DMS79 (cell line): ENCODE measurements around the gene POTEH.
"Not testable (repeated sequence)": the region's sequence is repeated elsewhere in the genome, so short reads cannot be mapped to it uniquely, and the experiment has no call there.

Source experiments
- DNase-seq: peaks from one replicate; lab custom pipeline; 2025; lab: John Stamatoyannopoulos, UW

Gene POTEH

DNA sequence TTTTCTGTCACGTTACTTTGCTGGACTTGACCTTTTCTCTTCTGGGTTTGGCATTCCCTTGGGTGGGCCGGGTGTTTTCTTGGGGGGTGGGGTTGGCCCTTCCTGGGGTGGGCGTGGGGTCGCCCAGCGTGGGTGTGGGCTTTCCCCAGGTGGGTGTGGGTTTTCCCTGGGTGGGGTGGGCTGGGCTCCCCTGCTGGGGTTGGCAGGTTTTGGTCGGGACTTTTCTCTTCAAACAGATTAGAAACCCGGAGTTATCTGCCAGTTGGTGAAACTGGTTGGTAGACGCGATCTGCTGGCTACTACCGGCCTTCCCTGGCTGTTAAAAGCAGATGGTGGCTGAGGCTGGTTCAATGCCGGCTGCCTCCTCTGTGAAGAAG lies at the start of gene POTEH:
Gene POTEH, plus strand, starts transcription at position 278 of the 377 bp plus-strand sequence. Its CDS starts 52 bp downstream, at position 330.
- DNase-seq: not testable (repeated sequence)

DNA sequence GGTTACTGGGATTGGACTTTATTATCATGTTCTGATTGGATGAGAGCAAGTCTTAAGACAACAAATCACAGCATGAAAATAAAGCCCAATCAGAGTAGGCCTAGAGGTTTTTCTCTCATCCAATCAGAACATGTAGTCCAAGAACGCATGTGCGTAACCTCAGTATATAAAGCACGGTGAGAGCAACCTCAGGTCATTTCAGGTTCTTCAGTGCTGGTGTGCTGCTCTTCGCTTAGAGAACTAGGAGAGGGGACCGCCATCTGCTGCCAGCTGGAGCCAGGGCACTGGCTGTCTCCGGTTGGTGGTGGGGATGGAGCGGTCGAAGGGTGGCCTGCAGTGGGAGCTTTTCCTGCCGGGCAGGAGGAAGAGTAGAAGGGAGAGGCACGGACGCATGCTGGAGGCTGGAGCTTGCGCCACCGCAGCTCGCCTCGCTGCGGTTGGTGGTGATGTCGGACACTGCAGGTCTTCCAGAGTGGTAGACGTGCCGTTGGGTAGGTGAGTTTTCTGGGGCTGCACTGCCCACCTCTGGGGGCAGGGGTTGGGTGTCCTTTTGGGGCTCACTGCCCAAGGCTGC lies 47.5 kb upstream of the POTEH start:
- DNase-seq: not testable (repeated sequence)

DNA sequence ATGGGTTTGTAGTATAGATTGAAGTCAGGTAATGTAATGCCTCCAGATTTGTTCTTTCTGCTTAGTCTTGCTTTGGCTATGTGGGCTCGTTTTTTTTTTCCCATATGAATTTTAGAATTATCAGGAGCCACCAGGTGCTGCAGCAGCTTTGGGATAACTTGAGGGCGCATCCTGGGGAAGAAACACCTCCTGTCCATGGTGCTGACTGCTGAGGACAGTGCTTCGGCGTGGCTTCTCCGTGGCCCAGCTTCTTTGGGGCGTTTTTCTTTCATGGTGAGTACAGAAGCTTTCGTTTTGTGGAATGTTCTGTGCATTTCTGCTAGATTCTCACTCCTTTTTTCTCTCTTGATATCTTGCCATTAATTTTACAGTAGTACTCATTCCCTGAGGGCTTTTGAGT lies 37.9 kb upstream of the POTEH start:
- not testable (repeated sequence) for DNase-seq

DNA sequence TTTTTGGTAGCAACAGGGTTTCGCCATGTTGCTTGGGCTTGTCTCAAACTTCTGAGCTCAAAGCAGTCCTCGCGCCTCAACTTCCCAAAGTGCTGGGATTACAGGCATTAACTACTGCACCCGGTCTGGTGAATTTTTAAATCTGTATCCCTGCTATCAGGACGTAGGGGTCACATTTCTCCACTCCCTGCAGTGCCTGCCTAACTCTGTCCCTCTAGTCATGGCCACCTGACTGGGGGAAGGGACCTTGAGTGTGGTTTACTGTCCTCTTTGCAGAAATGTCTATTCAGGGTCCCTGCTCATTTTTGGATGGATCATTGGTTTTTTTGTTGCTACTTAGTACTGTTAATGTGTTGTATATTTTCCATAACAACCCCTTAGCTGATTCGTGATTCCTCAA lies 37.1 kb upstream of the POTEH start:
- not testable (repeated sequence) for DNase-seq

DNA sequence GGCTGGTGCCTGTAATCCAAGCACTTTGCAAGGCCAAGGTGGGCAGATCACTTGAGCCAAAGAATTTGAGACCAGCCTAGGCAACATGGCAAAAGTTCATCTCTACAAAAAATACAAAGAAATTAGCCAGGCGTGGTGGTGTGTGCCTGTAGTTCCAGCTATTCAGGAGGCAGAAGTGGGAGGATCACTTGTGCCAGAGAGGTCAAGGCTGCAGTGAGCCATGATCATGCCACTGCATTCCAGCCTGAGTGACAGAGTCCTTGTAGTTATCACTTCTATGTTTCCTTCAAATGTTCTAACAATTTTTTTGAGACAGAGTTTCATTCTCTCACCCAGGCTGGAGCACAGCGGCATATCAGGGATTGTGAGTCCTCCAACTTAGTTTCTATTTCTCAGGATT lies 36.6 kb upstream of the POTEH start:
- not testable (repeated sequence) for DNase-seq

DNA sequence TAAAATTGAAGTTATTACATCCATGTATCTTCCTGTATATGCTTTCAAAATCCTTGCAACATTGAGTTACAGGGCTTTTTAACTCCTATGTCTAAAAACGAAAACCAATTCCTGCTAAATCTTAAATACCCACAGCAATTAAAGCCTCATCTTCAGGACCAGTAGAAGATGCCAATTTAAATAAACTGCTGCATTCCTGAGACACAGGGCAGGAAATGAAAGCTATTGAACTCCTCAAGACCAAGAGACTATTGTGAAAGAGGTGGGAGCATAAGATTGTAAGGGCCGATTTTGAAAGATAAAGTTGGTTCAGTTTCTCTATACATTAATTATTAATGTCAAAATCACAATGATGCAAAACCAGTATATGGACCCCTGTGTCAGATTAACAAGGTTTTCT lies 28.7 kb upstream of the POTEH start:
- DNase-seq: not testable (repeated sequence)

DNA sequence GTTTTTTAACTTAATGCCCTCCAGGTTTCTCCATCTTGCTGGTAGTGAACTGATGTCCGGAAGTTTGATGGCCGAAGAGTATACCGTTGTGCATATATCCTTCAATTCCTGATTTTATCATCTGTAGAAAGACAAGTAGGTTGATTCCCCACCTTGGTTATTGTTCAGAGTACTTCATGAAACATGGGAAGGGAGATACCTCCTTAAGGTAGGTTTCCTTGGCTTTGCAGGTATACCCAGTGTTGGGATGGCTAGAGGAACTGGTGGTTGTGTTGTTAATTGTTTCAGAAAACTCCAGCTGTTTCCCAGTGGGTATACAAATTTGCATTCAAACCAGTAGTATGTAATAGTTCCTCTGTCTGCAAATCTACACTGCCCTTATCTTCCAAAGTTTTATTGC lies 25.1 kb upstream of the POTEH start:
- not testable (repeated sequence) for DNase-seq

DNA sequence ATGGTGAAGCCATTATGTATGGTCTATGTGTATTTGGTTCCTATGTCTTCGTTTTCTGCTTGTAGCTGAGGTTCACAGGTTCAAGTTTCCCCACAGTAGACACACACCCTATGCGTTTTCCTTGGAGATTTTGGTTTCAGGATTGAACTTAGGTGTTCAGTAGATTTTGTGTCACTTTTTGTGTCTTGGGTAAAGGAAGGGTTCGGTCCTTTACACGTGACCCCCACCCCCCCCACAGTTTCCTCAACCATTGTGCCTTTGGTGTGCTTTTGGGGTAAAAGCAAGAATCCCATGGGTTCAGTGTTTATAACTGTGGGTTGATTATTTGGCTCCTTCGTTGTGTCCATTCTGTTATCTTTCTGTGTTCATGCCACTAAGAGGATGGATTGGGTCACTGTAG lies 24.3 kb upstream of the POTEH start:
- DNase-seq: not testable (repeated sequence)

DNA sequence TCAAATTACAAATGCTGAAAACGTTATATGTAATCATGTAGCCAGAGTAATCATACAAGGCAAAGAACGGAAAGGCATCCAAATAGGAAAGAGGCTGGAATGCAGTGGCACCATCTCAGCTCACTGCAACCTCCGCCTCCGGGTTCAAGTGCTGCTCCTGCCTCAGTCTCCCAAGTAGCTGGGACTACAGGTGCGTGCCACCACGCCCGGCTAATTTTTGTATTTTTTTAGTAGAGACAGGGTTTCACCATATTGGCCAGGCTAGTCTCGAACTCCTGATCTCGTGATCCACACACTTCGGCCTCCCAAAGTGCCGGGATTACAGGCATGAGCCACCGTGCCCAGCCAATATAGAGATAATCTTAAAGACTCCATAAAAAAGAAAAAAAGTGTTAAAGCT lies 20.4 kb upstream of the POTEH start:
- DNase-seq: not testable (repeated sequence)

DNA sequence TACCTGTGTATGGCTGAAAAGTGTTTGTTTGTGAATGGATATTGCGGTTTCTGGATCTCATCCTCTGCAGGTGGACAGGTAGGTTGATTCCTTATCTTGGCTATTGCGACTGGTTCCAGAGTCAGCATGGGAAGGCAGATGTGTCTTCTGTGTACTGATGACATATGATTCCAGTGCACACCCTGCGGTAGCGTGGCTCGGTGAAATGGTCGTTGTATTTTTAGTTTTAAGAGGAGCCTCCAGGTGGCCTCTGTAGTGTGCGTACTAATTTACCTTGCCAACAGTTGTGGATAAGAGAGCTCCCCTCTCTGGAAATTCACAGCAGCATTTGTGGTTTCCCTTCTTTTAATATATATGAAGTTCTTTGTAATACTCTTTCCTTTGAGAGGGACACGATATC lies 10.1 kb upstream of the POTEH start:
- DNase-seq: not testable (repeated sequence)

DNA sequence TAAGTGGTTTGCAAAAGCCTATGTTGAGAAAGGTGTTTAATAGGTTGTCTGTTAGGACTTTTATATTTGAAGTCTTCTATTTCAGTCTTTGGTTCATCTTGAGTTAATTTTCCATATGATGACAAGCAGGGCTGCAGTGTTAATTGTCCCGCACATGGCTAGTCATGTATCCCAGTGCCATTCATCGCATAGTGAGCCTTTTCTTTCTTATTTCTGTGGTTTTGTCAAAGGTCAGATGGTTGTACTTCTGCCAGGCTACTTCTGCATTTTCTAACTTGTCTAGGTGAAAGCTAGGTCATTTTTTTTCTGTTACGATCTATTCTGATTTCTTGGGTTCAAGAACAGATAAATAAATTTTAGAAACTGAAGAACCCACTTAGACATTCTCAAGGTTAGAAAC lies 5.7 kb upstream of the POTEH start:
- DNase-seq: not testable (repeated sequence)

DNA sequence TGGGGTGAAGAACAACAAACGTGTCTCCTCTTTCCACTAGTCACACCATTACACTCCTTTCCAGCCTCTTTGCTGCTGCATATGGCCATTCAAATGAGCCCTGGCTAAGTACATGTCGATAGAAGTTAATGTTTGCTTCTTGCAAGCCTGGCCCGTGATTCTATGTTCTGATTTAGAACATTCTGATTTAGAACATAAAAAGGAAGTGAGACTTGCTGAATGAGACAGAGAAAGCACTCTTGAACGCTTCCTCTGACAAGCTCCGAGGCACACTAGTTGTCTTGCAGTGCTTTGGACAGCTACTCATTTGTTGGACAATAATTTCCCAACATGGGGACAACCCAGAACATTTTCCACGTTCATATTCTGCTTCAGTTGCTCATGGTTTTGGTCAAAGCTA lies 5.1 kb upstream of the POTEH start:
- not testable (repeated sequence) for DNase-seq

DNA sequence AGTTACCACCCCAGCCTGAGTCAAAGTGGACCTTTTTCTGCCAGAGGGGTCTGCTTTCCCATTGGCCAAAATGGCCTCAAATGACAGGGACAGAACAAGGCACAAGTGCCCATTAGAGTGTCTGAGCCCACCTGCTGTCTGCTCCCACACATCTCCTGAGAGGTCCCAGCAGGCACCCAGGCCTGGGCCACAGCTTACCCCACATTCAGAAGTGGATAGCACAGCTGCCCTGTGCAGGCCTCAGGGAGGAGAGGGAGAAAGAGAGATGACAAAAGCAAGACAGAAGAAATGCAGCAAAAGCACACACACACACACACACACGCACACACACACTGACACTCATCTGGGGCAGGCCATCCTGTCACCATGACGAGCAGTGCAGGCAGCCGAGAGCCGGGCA lies 4.2 kb upstream of the POTEH start:
- not testable (repeated sequence) for DNase-seq

DNA sequence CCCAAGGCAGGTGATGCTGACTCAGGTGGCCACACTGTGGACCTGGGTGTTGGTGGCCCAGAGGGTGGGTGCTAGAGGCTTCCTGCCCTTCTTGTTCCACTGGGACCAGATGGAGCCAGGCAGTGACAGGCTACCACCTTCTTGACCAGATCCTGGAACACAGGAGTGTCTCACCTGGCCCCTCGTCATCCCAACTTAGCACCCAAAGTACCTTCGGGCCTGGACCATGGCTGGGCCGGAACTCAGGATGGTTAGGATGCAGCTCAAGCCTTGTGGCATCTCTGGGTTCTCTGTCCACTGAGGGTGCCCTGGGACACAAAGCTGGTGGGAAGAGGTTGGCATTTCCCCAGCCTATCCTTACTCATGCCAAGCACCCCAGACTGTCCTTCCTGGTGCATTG lies 2.7 kb upstream of the POTEH start:
- DNase-seq: not testable (repeated sequence)

DNA sequence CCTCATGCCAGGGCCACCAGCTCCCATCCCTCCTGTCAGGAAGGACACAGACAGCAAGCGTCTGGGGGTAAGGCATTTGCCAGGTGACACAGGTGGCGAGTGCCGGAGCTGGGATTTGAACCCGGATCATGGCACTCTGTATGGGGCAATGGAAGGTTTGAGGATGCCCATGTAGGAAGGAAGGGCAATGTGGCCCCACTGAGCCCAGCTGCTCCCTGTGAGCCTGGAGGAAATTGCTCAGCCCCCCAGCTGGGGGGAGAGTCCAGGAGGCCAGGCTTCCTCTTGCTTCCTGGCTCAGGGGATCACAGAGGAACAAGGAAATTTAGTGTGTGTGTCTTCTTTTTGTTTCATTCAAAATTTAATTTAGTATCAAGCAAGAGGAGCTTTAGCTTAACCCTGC lies 2.1 kb upstream of the POTEH start:
- DNase-seq: not testable (repeated sequence)

DNA sequence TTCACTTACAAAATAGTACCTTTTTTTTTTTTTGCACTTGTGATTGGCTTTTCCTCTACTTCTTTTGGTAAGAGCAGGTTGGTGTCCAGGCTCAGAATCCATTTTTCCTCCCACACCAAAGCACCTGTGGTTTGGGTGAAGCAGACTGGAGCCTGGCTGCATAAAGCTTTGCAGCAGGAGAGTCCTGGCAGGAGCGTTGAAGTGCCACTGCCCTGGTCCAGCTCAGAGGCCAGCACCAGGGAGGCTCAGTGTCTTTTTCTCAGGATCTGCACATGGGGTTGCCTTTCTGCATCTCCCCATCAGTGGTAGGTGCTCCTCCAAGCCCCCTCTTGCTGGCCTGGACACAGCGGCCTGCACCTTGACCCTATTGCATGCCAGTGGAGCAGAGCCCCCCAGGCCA lies 1.7 kb upstream of the POTEH start:
- not testable (repeated sequence) for DNase-seq

DNA sequence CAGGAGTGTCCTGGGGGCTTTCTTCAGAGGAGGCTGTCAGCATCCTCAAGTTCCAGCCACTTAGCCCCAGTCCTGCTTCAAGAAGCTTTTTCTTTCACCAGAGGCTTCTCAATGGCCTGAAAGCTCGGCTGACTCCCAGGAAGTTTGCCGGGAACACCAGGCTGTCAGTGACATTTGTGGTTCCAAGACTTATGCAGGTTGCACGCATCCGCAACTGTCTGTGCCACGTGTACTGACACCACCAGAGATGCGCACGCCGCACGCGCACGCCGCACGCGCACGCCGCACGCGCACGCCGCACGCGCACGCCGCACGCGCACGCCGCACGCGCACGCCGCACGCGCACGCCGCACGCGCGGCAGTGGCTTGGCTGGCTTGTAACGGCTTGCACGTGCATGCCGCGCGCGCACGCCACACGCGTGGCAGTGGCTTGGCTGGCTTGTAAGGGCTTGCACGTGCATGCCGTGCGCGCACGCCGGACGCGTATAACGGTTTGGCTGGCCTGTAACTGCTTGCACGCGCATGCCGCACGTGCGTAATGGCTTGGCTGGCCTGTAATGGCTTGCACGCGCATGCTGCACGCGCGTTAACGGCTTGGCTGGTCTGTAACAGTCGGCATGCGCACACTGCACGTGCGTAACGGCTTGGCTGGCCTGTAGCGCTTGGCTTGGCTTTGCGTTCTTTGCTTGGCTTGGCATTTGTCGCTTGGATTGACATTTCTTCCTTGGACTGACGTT lies 646 bp upstream of the POTEH start:
- not testable (repeated sequence) for DNase-seq

DNA sequence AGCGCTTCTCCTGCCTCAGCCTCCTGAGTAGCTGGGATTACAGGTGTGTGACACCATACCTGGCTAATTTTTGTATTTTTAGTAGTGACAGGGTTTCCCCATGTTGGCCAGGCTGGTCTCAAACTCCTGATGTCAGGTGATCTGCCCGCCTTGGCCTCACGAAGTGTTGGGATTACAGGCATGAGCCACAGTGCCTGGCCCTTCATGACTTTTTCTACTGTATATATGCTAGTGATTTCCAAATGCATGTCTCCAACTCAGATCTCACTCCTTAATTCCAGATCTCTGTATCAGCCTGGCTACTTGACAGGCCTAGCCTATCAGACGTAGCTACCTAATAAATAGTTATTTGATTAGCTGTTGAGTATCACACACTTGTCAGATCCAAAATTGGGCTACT lies 23.8 kb downstream of the POTEH start:
- not testable (repeated sequence) for DNase-seq

DNA sequence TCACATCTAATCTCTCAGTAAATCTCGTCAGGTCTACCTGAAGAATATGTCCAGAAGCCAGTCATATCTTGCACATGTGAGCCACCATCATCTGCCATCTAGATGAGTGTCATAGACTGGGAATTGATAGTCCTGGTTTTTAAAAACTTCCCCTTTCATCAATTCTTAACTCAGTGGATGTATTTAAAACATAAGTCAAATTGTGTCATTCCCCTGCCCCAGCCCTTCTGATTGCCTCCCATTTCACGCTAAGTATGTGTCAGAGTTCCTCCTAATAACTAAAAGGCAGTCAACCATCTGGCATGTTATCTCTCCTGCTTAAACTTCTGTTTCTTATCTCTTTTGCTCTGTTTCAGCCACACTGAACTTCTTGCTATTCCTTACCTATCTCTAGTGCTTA lies 24.3 kb downstream of the POTEH start:
- DNase-seq: not testable (repeated sequence)

DNA sequence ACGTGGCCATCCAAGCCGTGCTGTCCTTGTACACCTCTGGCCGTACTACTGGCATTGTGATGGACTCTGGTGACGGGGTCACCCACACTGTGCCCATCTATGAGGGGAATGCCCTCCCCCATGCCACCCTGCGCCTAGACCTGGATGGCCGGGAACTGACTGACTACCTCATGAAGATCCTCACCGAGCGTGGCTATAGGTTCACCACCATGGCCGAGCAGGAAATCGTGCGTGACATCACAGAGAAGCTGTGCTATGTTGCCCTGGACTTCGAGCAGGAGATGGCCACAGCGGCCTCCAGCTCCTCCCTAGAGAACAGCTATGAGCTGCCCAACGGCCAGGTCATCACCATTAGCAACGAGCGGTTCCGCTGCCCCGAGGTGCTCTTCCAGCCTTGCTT lies 32.1 kb downstream of the POTEH start:
- not testable (repeated sequence) for DNase-seq

DNA sequence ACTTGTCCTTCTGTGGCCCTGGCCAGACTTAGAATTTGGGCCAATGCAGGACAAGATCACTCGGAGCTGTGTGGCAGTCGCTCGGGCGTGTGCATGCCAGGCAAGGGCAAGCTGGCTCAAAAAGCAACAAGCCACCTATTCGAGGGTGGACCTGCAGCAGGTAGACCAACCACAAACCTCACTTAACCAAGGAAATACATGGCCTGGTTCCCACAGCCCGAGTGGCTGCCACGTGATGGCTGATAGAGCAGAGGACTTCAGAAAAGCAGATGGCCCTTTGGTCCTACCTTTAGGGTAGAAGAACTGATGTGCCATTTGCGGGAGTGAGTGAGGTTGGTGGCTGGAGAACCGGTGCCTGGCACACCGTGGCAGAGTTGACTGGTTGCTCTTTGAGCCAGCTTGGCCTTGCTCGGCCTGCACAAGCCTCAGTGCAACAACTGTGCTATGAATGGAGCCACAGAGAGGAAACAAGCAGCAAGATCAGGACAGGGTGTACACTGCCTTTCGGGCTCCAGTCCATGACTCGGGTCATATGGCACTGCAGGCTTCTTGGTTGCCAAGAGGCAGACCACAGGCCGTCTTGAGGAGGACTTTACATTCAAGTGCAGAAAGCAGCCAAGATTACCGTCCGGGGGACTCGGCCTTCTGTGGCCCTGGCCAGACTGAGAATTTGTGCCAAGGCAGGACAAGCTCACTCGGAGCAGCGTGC lies 39.5 kb downstream of the POTEH start:
- not testable (repeated sequence) for DNase-seq

DNA sequence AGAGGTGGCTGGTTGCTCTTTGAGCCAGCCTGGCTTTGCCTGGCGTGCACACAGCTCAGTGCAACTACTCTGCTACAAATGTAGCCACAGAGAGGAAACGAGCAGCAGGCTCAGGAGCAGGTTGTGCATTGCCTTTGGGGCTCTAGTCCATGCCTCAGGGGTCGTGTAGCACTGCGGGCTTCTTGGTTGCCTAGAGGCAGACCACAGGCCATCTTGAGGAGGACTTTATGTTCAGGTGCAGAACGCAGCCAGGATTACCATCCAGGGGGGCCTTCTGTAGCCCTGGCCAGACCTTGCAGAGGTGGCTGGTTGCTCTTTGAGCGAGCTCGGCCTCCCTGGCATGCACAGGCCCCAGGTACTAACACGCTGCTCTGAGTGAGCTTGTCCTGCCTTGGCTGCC lies 41.2 kb downstream of the POTEH start:
- not testable (repeated sequence) for DNase-seq

DNA sequence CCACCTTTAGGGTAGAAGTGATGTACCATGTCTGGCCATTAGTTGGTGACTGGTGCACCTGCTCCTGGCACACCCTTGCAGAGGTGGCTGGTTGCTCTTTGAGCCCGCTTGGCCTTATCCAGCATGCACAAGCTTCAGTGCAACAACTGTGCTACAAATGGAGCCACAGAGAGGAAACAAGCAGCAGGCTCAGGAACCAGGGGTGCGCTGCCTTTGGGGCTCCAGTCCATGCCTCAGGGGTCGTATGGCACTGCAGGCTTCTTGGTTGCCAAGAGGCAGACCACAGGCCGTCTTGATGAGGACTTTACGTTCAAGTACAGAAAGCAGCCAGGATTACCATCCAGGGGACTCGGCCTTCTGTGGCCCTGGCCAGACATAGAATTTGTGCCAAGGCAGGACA lies 44.6 kb downstream of the POTEH start:
- DNase-seq: not testable (repeated sequence)
